Thymus (tissue), 11 donors: ENCODE results near the gene ARMS2. TPM values are rescaled to one million over a fixed set of nuclear protein-coding genes. Genes with fewer than 3 reads are reported as not detected.

Experiments
- DNase-seq, 9 donors: peaks; one replicate each; pipeline ENCODE4 v3.0.0-alpha.2; 2013; ENCODE audit warnings: low spot score in 9 of 9, low read depth in 6 of 9, missing footprints in 1 of 9
- H3K27ac ChIP-seq, 2 donors: one replicate each; pipeline ENCODE4 v1.5.1; 2013; ENCODE audit warnings: control low read depth in 1 of 2, low read depth in 1 of 2, low read length in 1 of 2, mild to moderate bottlenecking in 1 of 2, moderate library complexity in 1 of 2
- H3K27me3 ChIP-seq, 2 donors: one replicate each; pipeline ENCODE4 v1.5.1; 2013; ENCODE audit warnings: low read length in 1 of 2; ENCODE audit not compliant: control insufficient read depth in 2 of 2, insufficient read depth in 1 of 2
- H3K36me3 ChIP-seq, 2 donors: one replicate each; pipeline ENCODE4 v1.5.1; 2013; ENCODE audit warnings: low read length in 1 of 2, mild to moderate bottlenecking in 1 of 2, moderate library complexity in 1 of 2; ENCODE audit not compliant: control insufficient read depth in 2 of 2, insufficient read depth in 2 of 2
- H3K4me1 ChIP-seq, 2 donors: one replicate each; pipeline ENCODE4 v1.5.1; 2013; ENCODE audit warnings: low read length in 2 of 2; ENCODE audit not compliant: control insufficient read depth in 2 of 2, insufficient read depth in 2 of 2
- H3K4me3 ChIP-seq, 2 donors: one replicate each; pipeline ENCODE4 v1.5.1; 2013; ENCODE audit warnings: low read length in 2 of 2, control low read depth in 1 of 2, mild to moderate bottlenecking in 1 of 2
- H3K9me3 ChIP-seq, 2 donors: one replicate each; pipeline ENCODE4 v1.5.1; 2013; ENCODE audit warnings: low read length in 1 of 2, mild to moderate bottlenecking in 1 of 2; ENCODE audit not compliant: control insufficient read depth in 2 of 2, insufficient read depth in 1 of 2
- WGBS: extraction: QIAGEN DNeasy Blood & Tissue Kit; methylation state at CpG from one replicate; pipeline ENCODE4 v1.1.7; 2013; 5-methylcytosine and 5-hydroxymethylcytosine counted together
- polyA plus RNA-seq: library from polyadenylated mRNA; stranded (reverse); fragments of 200-250 nt; gene quantifications from one replicate; pipeline ENCODE4 v1.2.3, GENCODE V29; 2013
- total RNA-seq: library from RNA; stranded (reverse); fragments of 120-200 nt; gene quantifications from one replicate; pipeline ENCODE4 v1.2.4, GENCODE V29; 2013
- donor health status: healthy.

Gene ARMS2
- total and polyA plus RNA-seq, 2 donors = 0.18 TPM; not detected in 1

GRCh38 chr10:122465401-122466040 is 11.1 kb downstream of the ARMS2 start:
- Histone ChIP-seq H3K4me1 (no peaks in the 10 kb centered on the region), H3K36me3 (no peaks in the 10 kb centered on the region), H3K27ac (no peak overlapping the region), H3K4me3 (no peak overlapping the region), H3K9me3 (no peaks in the 10 kb centered on the region), H3K27me3 (peaks cover 30 to 42% of the 10 kb centered on the region in 2 donors)
- WGBS = 85% methylated on average over 6 of the region's 6 CpGs
- DNase-seq = no peak

- H3K27ac ChIP-seq = no peak overlapping the region
- H3K36me3 ChIP-seq = no peaks in the 10 kb centered on the region
- DNase-seq = no peak
- no peak overlapping the region for H3K4me3 ChIP-seq
- WGBS = 88% methylated on average over 8 of the region's 8 CpGs
- H3K4me1 ChIP-seq = no peaks in the 10 kb centered on the region
- H3K27me3 ChIP-seq = peaks cover 15 to 41% of the 10 kb centered on the region in 2 donors
- H3K9me3 ChIP-seq = no peaks in the 10 kb centered on the region
Observed at GRCh38 chr10:122466951-122467381, 12.5 kb downstream of the ARMS2 start.

- H3K36me3 ChIP-seq = no peaks in the 10 kb centered on the region
- H3K4me1 ChIP-seq = no peaks in the 10 kb centered on the region
- H3K27ac ChIP-seq = no peak overlapping the region
- H3K27me3 ChIP-seq = peaks cover 8 to 34% of the 10 kb centered on the region in 2 donors
- no peaks in the 10 kb centered on the region for H3K9me3 ChIP-seq
- 90% methylated on average over 6 of the region's 6 CpGs for WGBS
- no peak for DNase-seq
- H3K4me3 ChIP-seq = no peak overlapping the region
Observed at GRCh38 chr10:122467701-122468100, 13.2 kb downstream of the ARMS2 start.

GRCh38 chr10:122468307-122468925 is 14.0 kb downstream of the ARMS2 start:
- DNase-seq = no peak
- Histone ChIP-seq H3K4me3 (no peak overlapping the region), H3K9me3 (no peaks in the 10 kb centered on the region), H3K27ac (no peak overlapping the region), H3K4me1 (no peaks in the 10 kb centered on the region), H3K27me3 (peaks cover 4 to 30% of the 10 kb centered on the region in 2 donors), H3K36me3 (no peaks in the 10 kb centered on the region)
- 93% methylated on average over 5 of the region's 5 CpGs for WGBS

GRCh38 chr10:122468926-122469781 is 14.7 kb downstream of the ARMS2 start:
- Histone ChIP-seq H3K4me1 (no peaks in the 10 kb centered on the region), H3K36me3 (no peaks in the 10 kb centered on the region), H3K9me3 (no peaks in the 10 kb centered on the region), H3K4me3 (no peak overlapping the region), H3K27ac (peak overlapping the region in 1 of 2 donors; percentile 19), H3K27me3 (peaks cover 0 to 26% of the 10 kb centered on the region in 2 donors)
- 88% methylated on average over 11 of the region's 11 CpGs for WGBS
- no peak for DNase-seq

- Histone ChIP-seq H3K27me3 (peaks cover 0 to 26% of the 10 kb centered on the region in 2 donors), H3K4me3 (no peak overlapping the region), H3K27ac (no peak overlapping the region), H3K36me3 (no peaks in the 10 kb centered on the region), H3K9me3 (no peaks in the 10 kb centered on the region), H3K4me1 (no peaks in the 10 kb centered on the region)
- WGBS = 87% methylated on average over 4 of the region's 4 CpGs
- no peak for DNase-seq
Observed at GRCh38 chr10:122469848-122470247, 15.4 kb downstream of the ARMS2 start.

- Histone ChIP-seq H3K4me3 (no peak overlapping the region), H3K36me3 (no peaks in the 10 kb centered on the region), H3K27me3 (peaks cover 0 to 37% of the 10 kb centered on the region in 2 donors), H3K9me3 (no peaks in the 10 kb centered on the region), H3K4me1 (peaks cover 0 to 8% of the 10 kb centered on the region in 2 donors), H3K27ac (no peak overlapping the region)
- 98% methylated on average over 4 of the region's 4 CpGs for WGBS
- no peak for DNase-seq
Observed at GRCh38 chr10:122471531-122472177, 17.2 kb downstream of the ARMS2 start.

GRCh38 chr10:122473116-122473515 is 18.7 kb downstream of the ARMS2 start:
- Histone ChIP-seq H3K4me3 (no peak overlapping the region), H3K9me3 (no peaks in the 10 kb centered on the region), H3K27ac (no peak overlapping the region), H3K36me3 (no peaks in the 10 kb centered on the region), H3K27me3 (peaks cover 0 to 35% of the 10 kb centered on the region in 2 donors), H3K4me1 (peaks cover 0 to 8% of the 10 kb centered on the region in 2 donors)
- no peak for DNase-seq
- 87% methylated on average over 8 of the region's 8 CpGs for WGBS
